Measurements from ENCODE around the gene SCAANT1. TPM values are rescaled to one million over a fixed set of nuclear protein-coding genes. Genes with fewer than 3 reads are reported as not detected.

Gene SCAANT1
- total and polyA plus RNA-seq, 4 donors = not detected

DNA sequence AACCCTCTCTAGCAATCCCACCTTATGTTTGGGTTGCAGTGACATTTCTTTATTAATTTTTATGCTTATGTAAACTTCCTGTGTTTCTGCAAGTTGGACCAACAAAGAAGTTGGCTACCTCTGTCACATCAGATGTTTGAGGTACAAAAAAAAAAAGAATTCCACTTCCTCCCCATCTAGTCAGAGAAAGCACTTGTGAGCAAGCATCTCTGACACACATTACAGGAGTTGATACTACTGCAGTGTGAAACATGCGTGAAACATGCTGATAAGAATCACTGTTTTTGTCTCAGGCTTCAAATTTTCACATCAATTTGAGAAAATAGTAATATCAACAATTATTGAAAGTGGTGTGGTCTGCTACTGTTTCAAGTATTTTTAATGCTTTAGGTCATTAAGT, 1.3 kb downstream of the SCAANT1 start:
- H3K4me1 ChIP-seq (ENCODE audit: control insufficient read depth in 4 of 4, insufficient read depth in 4 of 4, low read length in 3 of 4) = peaks cover 7 to 32% (median 23%) of the 10 kb centered on the region in 4 donors

DNA sequence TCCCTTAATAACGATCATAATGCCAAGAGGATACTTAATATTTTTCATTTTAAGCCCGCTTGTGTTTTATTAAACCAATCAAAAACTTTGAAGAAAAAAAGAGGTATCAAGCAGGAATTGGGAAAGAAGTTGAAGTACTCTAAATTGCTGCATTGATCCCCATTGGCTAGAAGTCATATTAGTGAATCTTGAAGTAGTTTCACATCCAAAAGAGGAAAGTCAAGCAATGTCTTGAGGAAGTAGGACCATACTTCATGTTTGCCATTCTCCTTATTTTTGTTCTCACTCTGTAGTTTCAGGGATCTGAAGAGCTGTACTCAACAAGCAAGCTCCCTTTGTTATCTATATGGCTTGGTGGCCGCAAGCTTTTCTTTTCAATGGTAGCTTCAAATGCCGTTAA, 2.2 kb downstream of the SCAANT1 start:
- TF ChIP-seq YY1 (IDR thresholded peaks at IDR 0.05) = no peak
- no peak for TF ChIP-seq SP1 (IDR thresholded peaks at IDR 0.05)
- no peak for TF ChIP-seq FOXA2 (IDR thresholded peaks at IDR 0.05)
- H3K36me3 ChIP-seq (ENCODE audit: control insufficient read depth in 4 of 4, insufficient read depth in 3 of 4, low read depth in 1 of 4, low read length in 3 of 4) = peaks cover 0 to 4% (median 0%) of the 10 kb centered on the region in 4 donors
- no peak overlapping the region for H3K9ac ChIP-seq (ENCODE audit: low read depth in 1 of 2, low read length in 2 of 2)
- peaks cover 7 to 32% (median 23%) of the 10 kb centered on the region in 4 donors for H3K4me1 ChIP-seq (ENCODE audit: control insufficient read depth in 4 of 4, insufficient read depth in 4 of 4, low read length in 3 of 4)
- H3K27me3 ChIP-seq (ENCODE audit: control insufficient read depth in 4 of 4, insufficient read depth in 4 of 4, low read length in 3 of 4) = no peaks in the 10 kb centered on the region
- no peak for DNase-seq (ENCODE audit: low spot score)
- no peak overlapping the region for H3K4me3 ChIP-seq (ENCODE audit: low read depth in 1 of 3, low read length in 3 of 3)
- no peaks in the 10 kb centered on the region for H3K9me3 ChIP-seq (ENCODE audit: control insufficient read depth in 4 of 4, low read length in 3 of 4)
- H3K27ac ChIP-seq (ENCODE audit: low read depth in 1 of 2, low read length in 2 of 2) = no peak overlapping the region
- 94% methylated on average over 4 of the region's 4 CpGs for WGBS

More for the DNA sequence above, 1.3 kb downstream of the SCAANT1 start:
- no peak for DNase-seq (ENCODE audit: low spot score)
- Histone ChIP-seq H3K9ac (ENCODE audit: low read depth in 1 of 2, low read length in 2 of 2) (peak overlapping the region; percentile 71 to 75), H3K9me3 (ENCODE audit: control insufficient read depth in 4 of 4, low read length in 3 of 4) (no peaks in the 10 kb centered on the region), H3K27ac (ENCODE audit: low read depth in 1 of 2, low read length in 2 of 2) (peak overlapping the region; percentile 96 to 97), H3K36me3 (ENCODE audit: control insufficient read depth in 4 of 4, insufficient read depth in 3 of 4, low read depth in 1 of 4, low read length in 3 of 4) (peaks cover 0 to 6% (median 2%) of the 10 kb centered on the region in 4 donors), H3K4me3 (ENCODE audit: low read depth in 1 of 3, low read length in 3 of 3) (peak overlapping the region; percentile 71 to 92 (median 85)), H3K27me3 (ENCODE audit: control insufficient read depth in 4 of 4, insufficient read depth in 4 of 4, low read length in 3 of 4) (no peaks in the 10 kb centered on the region)
- WGBS = 9% methylated on average over 1 of the region's 1 CpG
- TF ChIP-seq HNF4A (conservative IDR thresholded peaks at IDR 0.05) = no peak
- no peak for TF ChIP-seq RAD21 (IDR thresholded peaks at IDR 0.05)

DNA sequence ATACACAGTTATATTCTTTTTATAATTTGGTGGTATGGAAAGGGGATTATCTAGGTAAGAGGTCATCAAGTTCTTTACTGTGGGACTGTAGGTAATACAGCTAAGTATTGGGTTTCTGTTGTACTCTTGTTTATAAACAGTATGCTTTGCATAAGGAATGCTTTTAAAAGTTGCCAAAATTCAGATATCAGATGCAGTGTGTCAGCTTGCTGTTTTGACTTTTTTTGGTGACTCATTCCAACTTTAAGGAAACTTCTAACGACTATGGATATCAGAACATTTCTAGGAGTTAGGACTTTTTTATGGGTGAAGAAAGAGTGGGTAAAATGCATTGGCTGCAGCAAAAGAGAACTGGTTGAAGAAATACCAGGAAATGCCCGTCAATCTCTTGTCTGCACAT, 2.8 kb downstream of the SCAANT1 start:
- no peak overlapping the region for H3K4me3 ChIP-seq (ENCODE audit: low read depth in 1 of 3, low read length in 3 of 3)
- no peak overlapping the region for H3K9ac ChIP-seq (ENCODE audit: low read depth in 1 of 2, low read length in 2 of 2)
- TF ChIP-seq RXRA (IDR thresholded peaks at IDR 0.05) = no peak
- no peak for TF ChIP-seq SP1 (IDR thresholded peaks at IDR 0.05)
- TF ChIP-seq YY1 (IDR thresholded peaks at IDR 0.05) = no peak
- TF ChIP-seq TAF1 (conservative IDR thresholded peaks at IDR 0.05) = no peak
- no peak for TF ChIP-seq GABPA (IDR thresholded peaks at IDR 0.05 in 1 of 2, conservative IDR thresholded peaks at IDR 0.05 in 1 of 2)
- TF ChIP-seq, protein P1, sequence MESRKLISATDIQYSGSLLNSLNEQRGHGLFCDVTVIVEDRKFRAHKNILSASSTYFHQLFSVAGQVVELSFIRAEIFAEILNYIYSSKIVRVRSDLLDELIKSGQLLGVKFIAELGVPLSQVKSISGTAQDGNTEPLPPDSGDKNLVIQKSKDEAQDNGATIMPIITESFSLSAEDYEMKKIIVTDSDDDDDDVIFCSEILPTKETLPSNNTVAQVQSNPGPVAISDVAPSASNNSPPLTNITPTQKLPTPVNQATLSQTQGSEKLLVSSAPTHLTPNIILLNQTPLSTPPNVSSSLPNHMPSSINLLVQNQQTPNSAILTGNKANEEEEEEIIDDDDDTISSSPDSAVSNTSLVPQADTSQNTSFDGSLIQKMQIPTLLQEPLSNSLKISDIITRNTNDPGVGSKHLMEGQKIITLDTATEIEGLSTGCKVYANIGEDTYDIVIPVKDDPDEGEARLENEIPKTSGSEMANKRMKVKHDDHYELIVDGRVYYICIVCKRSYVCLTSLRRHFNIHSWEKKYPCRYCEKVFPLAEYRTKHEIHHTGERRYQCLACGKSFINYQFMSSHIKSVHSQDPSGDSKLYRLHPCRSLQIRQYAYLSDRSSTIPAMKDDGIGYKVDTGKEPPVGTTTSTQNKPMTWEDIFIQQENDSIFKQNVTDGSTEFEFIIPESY (IDR thresholded peaks at IDR 0.05) = no peak
- no peak for TF ChIP-seq RAD21 (IDR thresholded peaks at IDR 0.05)
- TF ChIP-seq, protein P2, sequence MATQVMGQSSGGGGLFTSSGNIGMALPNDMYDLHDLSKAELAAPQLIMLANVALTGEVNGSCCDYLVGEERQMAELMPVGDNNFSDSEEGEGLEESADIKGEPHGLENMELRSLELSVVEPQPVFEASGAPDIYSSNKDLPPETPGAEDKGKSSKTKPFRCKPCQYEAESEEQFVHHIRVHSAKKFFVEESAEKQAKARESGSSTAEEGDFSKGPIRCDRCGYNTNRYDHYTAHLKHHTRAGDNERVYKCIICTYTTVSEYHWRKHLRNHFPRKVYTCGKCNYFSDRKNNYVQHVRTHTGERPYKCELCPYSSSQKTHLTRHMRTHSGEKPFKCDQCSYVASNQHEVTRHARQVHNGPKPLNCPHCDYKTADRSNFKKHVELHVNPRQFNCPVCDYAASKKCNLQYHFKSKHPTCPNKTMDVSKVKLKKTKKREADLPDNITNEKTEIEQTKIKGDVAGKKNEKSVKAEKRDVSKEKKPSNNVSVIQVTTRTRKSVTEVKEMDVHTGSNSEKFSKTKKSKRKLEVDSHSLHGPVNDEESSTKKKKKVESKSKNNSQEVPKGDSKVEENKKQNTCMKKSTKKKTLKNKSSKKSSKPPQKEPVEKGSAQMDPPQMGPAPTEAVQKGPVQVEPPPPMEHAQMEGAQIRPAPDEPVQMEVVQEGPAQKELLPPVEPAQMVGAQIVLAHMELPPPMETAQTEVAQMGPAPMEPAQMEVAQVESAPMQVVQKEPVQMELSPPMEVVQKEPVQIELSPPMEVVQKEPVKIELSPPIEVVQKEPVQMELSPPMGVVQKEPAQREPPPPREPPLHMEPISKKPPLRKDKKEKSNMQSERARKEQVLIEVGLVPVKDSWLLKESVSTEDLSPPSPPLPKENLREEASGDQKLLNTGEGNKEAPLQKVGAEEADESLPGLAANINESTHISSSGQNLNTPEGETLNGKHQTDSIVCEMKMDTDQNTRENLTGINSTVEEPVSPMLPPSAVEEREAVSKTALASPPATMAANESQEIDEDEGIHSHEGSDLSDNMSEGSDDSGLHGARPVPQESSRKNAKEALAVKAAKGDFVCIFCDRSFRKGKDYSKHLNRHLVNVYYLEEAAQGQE (IDR thresholded peaks at IDR 0.05) = no peak
- TF ChIP-seq HNF4A (conservative IDR thresholded peaks at IDR 0.05) = no peak
- 75% methylated on average over 2 of the region's 2 CpGs for WGBS
- peaks cover 7 to 28% (median 21%) of the 10 kb centered on the region in 4 donors for H3K4me1 ChIP-seq (ENCODE audit: control insufficient read depth in 4 of 4, insufficient read depth in 4 of 4, low read length in 3 of 4)
- H3K9me3 ChIP-seq (ENCODE audit: control insufficient read depth in 4 of 4, low read length in 3 of 4) = no peaks in the 10 kb centered on the region
- H3K36me3 ChIP-seq (ENCODE audit: control insufficient read depth in 4 of 4, insufficient read depth in 3 of 4, low read depth in 1 of 4, low read length in 3 of 4) = peaks cover 0 to 4% (median 0%) of the 10 kb centered on the region in 4 donors
- no peak for DNase-seq (ENCODE audit: low spot score)
- no peaks in the 10 kb centered on the region for H3K27me3 ChIP-seq (ENCODE audit: control insufficient read depth in 4 of 4, insufficient read depth in 4 of 4, low read length in 3 of 4)
- H3K27ac ChIP-seq (ENCODE audit: low read depth in 1 of 2, low read length in 2 of 2) = no peak overlapping the region

Measured in liver (tissue), 9 donors.